Left lung (tissue), 14 donors: ENCODE results near the gene KIF19. TPM values are rescaled to one million over a fixed set of nuclear protein-coding genes. Genes with fewer than 3 reads are reported as not detected.
"Not testable (repeated sequence)": the region's sequence is repeated elsewhere in the genome, so short reads cannot be mapped to it uniquely, and the experiment has no call there.

Experiments
- ATAC-seq: fragments of 200-7000 bp; cut with Tn5 transposase; one replicate; pipeline ENCODE4 v1.9.1; 2020; ENCODE audit warnings: moderate library complexity
- DNase-seq, 4 donors: peaks; one replicate each; pipeline ENCODE4 v3.0.0-alpha.2; 2013 to 2020
- H3K27ac ChIP-seq, 2 donors: fragments of 200-600 bp; sonication (generic) in 1 of 2; one replicate each; pipeline versions ENCODE4 v1.5.0 to v1.8.0; 2020 to 2021
- H3K27me3 ChIP-seq, 2 donors: fragments of 200-600 bp; sonication (generic) in 1 of 2; one replicate each; pipeline versions ENCODE4 v1.5.0 to v1.8.0; 2020 to 2021
- H3K36me3 ChIP-seq, 2 donors: fragments of 200-600 bp; sonication (generic) in 1 of 2; one replicate each; pipeline versions ENCODE4 v1.5.0 to v1.8.0; 2020 to 2021
- H3K4me1 ChIP-seq, 2 donors: fragments of 200-600 bp; one replicate each; pipeline ENCODE4 v1.8.0; 2021
- H3K4me3 ChIP-seq, 2 donors: fragments of 200-600 bp; sonication (generic) in 1 of 2; one replicate each; pipeline versions ENCODE4 v1.5.0 to v1.8.0; 2020 to 2021; ENCODE audit warnings: mild to moderate bottlenecking in 1 of 2
- H3K9me3 ChIP-seq, 2 donors: fragments of 200-600 bp; sonication (generic) in 1 of 2; one replicate each; pipeline versions ENCODE4 v1.5.0 to v1.8.0; 2020 to 2021
- CTCF ChIP-seq, 2 donors: fragments of 200-600 bp; sonication (generic) in 1 of 2; IDR thresholded peaks; one replicate each; pipeline versions ENCODE4 v1.5.0 to v1.8.0; 2021; ENCODE audit warnings: antibody characterized with exemption in 2 of 2
- intact Hi-C, 2 donors: fragments of 100-400 bp; cut with DNase I; formaldehyde crosslinking; loops; one replicate each; pipeline versions ENCODE4 v1.11.2 to v1.14.2; 2022
- long read RNA-seq, 12 donors: library from polyadenylated mRNA in 2 of 12; unstranded in 2 of 12; transcript quantifications; one replicate each; pipeline ENCODE4 v2.0.0 and lab custom pipeline, GENCODE V29; 2019 to 2026
- polyA plus RNA-seq, 6 donors: library from polyadenylated mRNA; unstranded; fragments of 120-200 nt; gene quantifications; one replicate each; pipeline ENCODE4 v1.2.1, GENCODE V29; 2013; ENCODE audit not compliant: insufficient read length in 6 of 6
- total RNA-seq, 2 donors: library from RNA; stranded (reverse); fragmentation: NEBNext Ultra II Directional; extraction: Animal tissue kit (Norgen Biotek cat#: 25700); gene quantifications; one replicate each; pipeline ENCODE4 v1.2.1, GENCODE V29; 2021
- donor health status: DM: no; HTN: yes; CAD: no.
- donor health status: DM: no; HTN: no; CAD: no.

The KIF19 gene
- total RNA-seq (1 to 10 TPM in 1 of 2 donors, not detected in 1; 1.5 TPM), polyA plus RNA-seq (1 to 10 TPM in 5 of 6 donors, under 1 TPM in 1; 0.61 to 2.6 (median 1.5) TPM)
- long read RNA-seq, donor 1, partial matches to known transcripts = 0 of 1 reads
- long read RNA-seq, donor 1, other reads (novel, unspliced or antisense) = 0 of 1 reads
- long read RNA-seq, donor 2 = 0 reads
- long read RNA-seq, donor 3 = 0 reads
- long read RNA-seq, donor 4 = 0 reads
- long read RNA-seq, donor 5 = 0 reads
- long read RNA-seq, donor 6 = 0 reads
- long read RNA-seq, donor 7 = 0 reads
- long read RNA-seq, donor 8 = 0 reads
- long read RNA-seq, donor 9 = 0 reads
- long read RNA-seq, donor 10 = 0 reads
- long read RNA-seq, donor 11 = 0 reads
- long read RNA-seq, donor 12 = 0 reads

GRCh38 chr17:74325743-74326379 is at the start of gene KIF19:
Gene KIF19 (plus strand): TSS chr17:74326226. CDS start chr17:74326350, 124 bp downstream.
- TF ChIP-seq CTCF (IDR thresholded peaks at IDR 0.05) = no peak
- H3K4me1 ChIP-seq = peaks cover 6 to 18% of the 10 kb centered on the region in 2 donors
- no peaks in the 10 kb centered on the region for H3K9me3 ChIP-seq
- peaks cover 20 to 74% of the 10 kb centered on the region in 2 donors for H3K27me3 ChIP-seq
- no peak within 1 kb of the TSS for H3K27ac ChIP-seq
- ATAC-seq (peak; percentile 88), DNase-seq (peak in 3 of 4 donors; percentile 25 to 86 (median 59))
- no peaks in the 10 kb centered on the region for H3K36me3 ChIP-seq
- peak within 1 kb of the TSS; percentile 7 to 21 for H3K4me3 ChIP-seq
- intact Hi-C loops = no loop called here

GRCh38 chr17:74276541-74277009 is 49.5 kb upstream of the KIF19 start:
- no peaks in the 10 kb centered on the region for H3K36me3 ChIP-seq
- intact Hi-C loops = no loop called here
- peaks cover 5 to 42% of the 10 kb centered on the region in 2 donors for H3K27me3 ChIP-seq
- no peak for TF ChIP-seq CTCF (IDR thresholded peaks at IDR 0.05)
- no peak for ATAC-seq
- H3K27ac ChIP-seq = no peak overlapping the region
- H3K4me1 ChIP-seq = peaks cover 5 to 14% of the 10 kb centered on the region in 2 donors
- H3K4me3 ChIP-seq = no peak overlapping the region
- DNase-seq = no peak
- no peaks in the 10 kb centered on the region for H3K9me3 ChIP-seq

GRCh38 chr17:74277935-74278334 is 48.1 kb upstream of the KIF19 start:
- Histone ChIP-seq H3K27ac (no peak overlapping the region), H3K9me3 (no peaks in the 10 kb centered on the region), H3K4me1 (peaks cover 5 to 19% of the 10 kb centered on the region in 2 donors), H3K36me3 (no peaks in the 10 kb centered on the region), H3K27me3 (peaks cover 5 to 36% of the 10 kb centered on the region in 2 donors), H3K4me3 (no peak overlapping the region)
- TF ChIP-seq CTCF (IDR thresholded peaks at IDR 0.05) = no peak
- DNase-seq (no peak), ATAC-seq (no peak)
- intact Hi-C loops = no loop called here

- H3K27ac ChIP-seq, H3K9me3 ChIP-seq, DNase-seq, ATAC-seq, intact Hi-C loops, H3K36me3 ChIP-seq, H3K4me3 ChIP-seq: not testable (repeated sequence)
- Histone ChIP-seq H3K4me1 (peaks cover 0 to 11% of the 10 kb centered on the region in 2 donors), H3K27me3 (peaks cover 0 to 32% of the 10 kb centered on the region in 2 donors)
Observed at GRCh38 chr17:74279617-74280016, 46.4 kb upstream of the KIF19 start.

GRCh38 chr17:74280093-74280513 is 45.9 kb upstream of the KIF19 start:
- no peak overlapping the region for H3K4me3 ChIP-seq
- intact Hi-C loops = no loop called here
- ATAC-seq = peak; percentile 12
- no peaks in the 10 kb centered on the region for H3K9me3 ChIP-seq
- TF ChIP-seq CTCF (IDR thresholded peaks at IDR 0.05) = no peak
- peaks cover 0 to 32% of the 10 kb centered on the region in 2 donors for H3K27me3 ChIP-seq
- no peaks in the 10 kb centered on the region for H3K36me3 ChIP-seq
- H3K27ac ChIP-seq = no peak overlapping the region
- peaks cover 0 to 7% of the 10 kb centered on the region in 2 donors for H3K4me1 ChIP-seq
- DNase-seq = peak in 1 of 4 donors; percentile 65
